ENCODE measurements around the gene CNNM1. TPM values are rescaled to one million over a fixed set of nuclear protein-coding genes. Genes with fewer than 3 reads are reported as not detected.

The CNNM1 gene
- total and polyA plus RNA-seq, 5 donors from 2014 or later: 0.07 TPM; not detected in 4

DNA sequence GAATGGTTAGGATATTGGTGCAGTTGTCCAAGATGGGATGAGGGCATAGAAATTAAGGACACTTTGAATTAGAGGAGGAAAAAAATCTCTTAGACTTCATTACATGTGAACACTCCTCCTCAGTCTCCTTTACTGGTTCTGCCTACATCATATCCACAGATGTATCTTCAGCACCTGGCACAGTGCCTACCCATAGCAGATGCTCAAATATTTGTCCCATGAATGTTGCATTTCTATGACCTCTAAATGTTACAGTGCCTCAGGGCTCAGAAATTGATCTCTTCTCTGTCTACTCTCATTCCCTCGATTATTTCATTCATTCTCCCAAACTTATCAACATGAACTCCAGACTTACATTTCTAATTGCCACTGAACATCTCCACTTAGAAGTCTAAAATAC lies 17.1 kb downstream of the CNNM1 start:
- no peaks in the 10 kb centered on the region for H3K9me3 Mint-ChIP-seq

GRCh38 chr10:99347672-99348071 lies 18.5 kb downstream of the CNNM1 start:
- H3K4me1 Mint-ChIP-seq: no peaks in the 10 kb centered on the region
- H3K4me3 Mint-ChIP-seq: no peak overlapping the region
- no peak for DNase-seq
- H3K9me3 Mint-ChIP-seq: no peaks in the 10 kb centered on the region
- H3K27me3 Mint-ChIP-seq: peaks cover 15% of the 10 kb centered on the region
- Histone ChIP-seq H3K36me3 (ENCODE audit: control insufficient read depth, insufficient read depth, low read length) (no peaks in the 10 kb centered on the region), H3K4me1 (ENCODE audit: control insufficient read depth, insufficient read depth, low read length, poor library complexity, severe bottlenecking) (no peaks in the 10 kb centered on the region), H3K9me3 (ENCODE audit: control insufficient read depth in 2 of 2, low read length in 2 of 2) (no peaks in the 10 kb centered on the region), H3K27me3 (ENCODE audit: control insufficient read depth, insufficient read depth, low read length) (no peaks in the 10 kb centered on the region), H3K27ac (ENCODE audit: insufficient read depth, low read length, poor library complexity, severe bottlenecking) (no peak overlapping the region), H3K4me3 (ENCODE audit: low read depth, low read length) (no peak overlapping the region)
- ATAC-seq (ENCODE audit: low read depth in 2 of 2): no peak
- peak overlapping the region in 1 of 3 donors; percentile 58 for H3K27ac Mint-ChIP-seq
- H3K36me3 Mint-ChIP-seq: no peaks in the 10 kb centered on the region

More for the DNA sequence above, 17.1 kb downstream of the CNNM1 start:
- no peak for ATAC-seq (ENCODE audit: low read depth in 2 of 2)
- H3K27ac Mint-ChIP-seq: no peak overlapping the region
- DNase-seq: no peak
- H3K27me3 Mint-ChIP-seq: peaks cover 15% of the 10 kb centered on the region
- H3K4me1 Mint-ChIP-seq: no peaks in the 10 kb centered on the region
- no peaks in the 10 kb centered on the region for H3K36me3 Mint-ChIP-seq
- Histone ChIP-seq H3K27me3 (ENCODE audit: control insufficient read depth, insufficient read depth, low read length) (no peaks in the 10 kb centered on the region), H3K9me3 (ENCODE audit: control insufficient read depth in 2 of 2, low read length in 2 of 2) (no peaks in the 10 kb centered on the region), H3K4me1 (ENCODE audit: control insufficient read depth, insufficient read depth, low read length, poor library complexity, severe bottlenecking) (no peaks in the 10 kb centered on the region), H3K4me3 (ENCODE audit: low read depth, low read length) (no peak overlapping the region), H3K36me3 (ENCODE audit: control insufficient read depth, insufficient read depth, low read length) (no peaks in the 10 kb centered on the region), H3K27ac (ENCODE audit: insufficient read depth, low read length, poor library complexity, severe bottlenecking) (no peak overlapping the region)
- no peak overlapping the region for H3K4me3 Mint-ChIP-seq

DNA sequence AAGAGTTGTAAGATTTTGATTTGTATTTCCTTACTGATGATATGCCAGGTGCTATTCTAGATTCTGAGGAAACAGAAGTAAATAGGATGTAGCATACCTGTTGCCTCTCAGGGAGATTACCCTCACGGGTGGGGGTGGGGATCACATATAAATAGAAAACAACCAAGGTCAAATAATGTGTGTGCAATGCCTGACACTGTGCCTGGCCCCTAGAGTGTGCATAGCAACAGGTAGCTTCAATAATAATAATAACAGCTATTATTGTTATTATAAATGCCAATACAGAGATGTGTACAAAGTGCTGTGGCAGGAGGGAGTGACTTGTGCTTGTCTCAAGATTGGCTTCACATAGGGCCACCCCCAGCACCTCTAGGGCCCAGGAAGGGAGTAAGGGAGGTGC lies 24.0 kb downstream of the CNNM1 start:
- Mint-ChIP-seq H3K27ac (no peak overlapping the region), H3K4me1 (no peaks in the 10 kb centered on the region), H3K4me3 (no peak overlapping the region), H3K36me3 (no peaks in the 10 kb centered on the region), H3K27me3 (peaks cover 19% of the 10 kb centered on the region), H3K9me3 (peaks cover 0 to 3% (median 0%) of the 10 kb centered on the region in 7 donors)
- H3K4me1 ChIP-seq (ENCODE audit: control insufficient read depth, insufficient read depth, low read length, poor library complexity, severe bottlenecking): no peaks in the 10 kb centered on the region
- H3K27ac ChIP-seq (ENCODE audit: insufficient read depth, low read length, poor library complexity, severe bottlenecking): no peak overlapping the region
- no peaks in the 10 kb centered on the region for H3K36me3 ChIP-seq (ENCODE audit: control insufficient read depth, insufficient read depth, low read length)
- H3K9me3 ChIP-seq (ENCODE audit: control insufficient read depth in 2 of 2, low read length in 2 of 2): no peaks in the 10 kb centered on the region
- DNase-seq (no peak), ATAC-seq (ENCODE audit: low read depth in 2 of 2) (no peak)
- peaks cover 4% of the 10 kb centered on the region for H3K27me3 ChIP-seq (ENCODE audit: control insufficient read depth, insufficient read depth, low read length)
- H3K4me3 ChIP-seq (ENCODE audit: low read depth, low read length): no peak overlapping the region

DNA sequence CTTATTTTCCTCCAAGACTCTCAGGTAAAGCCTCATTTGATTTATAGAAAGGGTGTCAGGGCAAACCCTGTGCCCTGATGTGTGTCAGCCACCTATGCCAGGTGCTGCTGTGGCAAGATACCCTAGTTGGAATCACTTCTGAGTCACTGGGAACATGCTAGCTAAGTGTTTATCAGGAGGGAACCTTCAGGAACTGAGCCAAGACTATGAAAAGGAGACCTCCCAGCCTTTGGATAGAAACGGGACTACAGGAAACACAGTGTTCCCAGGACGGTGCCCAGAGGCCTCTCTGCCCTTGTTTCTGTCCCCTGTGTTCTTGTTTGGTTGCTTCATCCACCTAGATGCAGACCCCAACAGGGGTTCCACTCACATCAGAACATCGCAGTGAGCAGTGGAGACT lies 28.5 kb downstream of the CNNM1 start:
- Mint-ChIP-seq H3K36me3 (no peaks in the 10 kb centered on the region), H3K4me1 (no peaks in the 10 kb centered on the region), H3K9me3 (peaks cover 0 to 3% (median 0%) of the 10 kb centered on the region in 7 donors), H3K4me3 (no peak overlapping the region), H3K27me3 (peaks cover 9% of the 10 kb centered on the region), H3K27ac (no peak overlapping the region)
- H3K27ac ChIP-seq (ENCODE audit: insufficient read depth, low read length, poor library complexity, severe bottlenecking): no peak overlapping the region
- H3K9me3 ChIP-seq (ENCODE audit: control insufficient read depth in 2 of 2, low read length in 2 of 2): no peaks in the 10 kb centered on the region
- no peaks in the 10 kb centered on the region for H3K36me3 ChIP-seq (ENCODE audit: control insufficient read depth, insufficient read depth, low read length)
- ATAC-seq (ENCODE audit: low read depth in 2 of 2) (no peak), DNase-seq (no peak)
- H3K27me3 ChIP-seq (ENCODE audit: control insufficient read depth, insufficient read depth, low read length): peaks cover 4% of the 10 kb centered on the region
- no peaks in the 10 kb centered on the region for H3K4me1 ChIP-seq (ENCODE audit: control insufficient read depth, insufficient read depth, low read length, poor library complexity, severe bottlenecking)
- no peak overlapping the region for H3K4me3 ChIP-seq (ENCODE audit: low read depth, low read length)

GRCh38 chr10:99358101-99358500 lies 28.9 kb downstream of the CNNM1 start:
- DNase-seq (no peak), ATAC-seq (ENCODE audit: low read depth in 2 of 2) (no peak)
- Histone ChIP-seq H3K9me3 (ENCODE audit: control insufficient read depth in 2 of 2, low read length in 2 of 2) (no peaks in the 10 kb centered on the region), H3K27me3 (ENCODE audit: control insufficient read depth, insufficient read depth, low read length) (peaks cover 4% of the 10 kb centered on the region), H3K4me1 (ENCODE audit: control insufficient read depth, insufficient read depth, low read length, poor library complexity, severe bottlenecking) (no peaks in the 10 kb centered on the region), H3K27ac (ENCODE audit: insufficient read depth, low read length, poor library complexity, severe bottlenecking) (no peak overlapping the region), H3K36me3 (ENCODE audit: control insufficient read depth, insufficient read depth, low read length) (no peaks in the 10 kb centered on the region), H3K4me3 (ENCODE audit: low read depth, low read length) (no peak overlapping the region)
- no peak overlapping the region for H3K27ac Mint-ChIP-seq
- no peak overlapping the region for H3K4me3 Mint-ChIP-seq
- no peaks in the 10 kb centered on the region for H3K4me1 Mint-ChIP-seq
- no peaks in the 10 kb centered on the region for H3K36me3 Mint-ChIP-seq
- peaks cover 0 to 3% (median 0%) of the 10 kb centered on the region in 7 donors for H3K9me3 Mint-ChIP-seq
- peaks cover 7% of the 10 kb centered on the region for H3K27me3 Mint-ChIP-seq

DNA sequence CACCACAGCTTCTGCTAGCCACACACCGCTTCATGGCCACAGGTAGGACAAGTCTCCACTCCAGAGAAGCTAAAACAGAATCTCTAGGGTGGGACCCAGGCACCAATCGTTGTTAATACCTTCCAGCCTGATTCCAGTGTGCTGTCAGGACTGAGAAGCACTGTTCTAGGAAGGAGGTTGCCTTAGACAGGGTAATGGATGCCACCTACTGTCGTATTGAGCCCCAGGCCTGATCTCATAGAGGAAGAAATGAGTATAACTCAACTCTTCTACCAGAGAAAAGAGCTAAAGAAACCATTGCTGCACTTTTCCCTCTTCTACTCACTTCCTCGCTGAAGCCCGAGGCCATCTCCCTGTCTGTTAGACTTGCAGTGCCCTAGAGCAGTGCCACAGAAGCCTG lies 31.8 kb downstream of the CNNM1 start:
- H3K27me3 Mint-ChIP-seq: peaks cover 5% of the 10 kb centered on the region
- H3K36me3 ChIP-seq (ENCODE audit: control insufficient read depth, insufficient read depth, low read length): no peaks in the 10 kb centered on the region
- H3K4me1 ChIP-seq (ENCODE audit: control insufficient read depth, insufficient read depth, low read length, poor library complexity, severe bottlenecking): no peaks in the 10 kb centered on the region
- H3K27me3 ChIP-seq (ENCODE audit: control insufficient read depth, insufficient read depth, low read length): no peaks in the 10 kb centered on the region
- H3K4me3 ChIP-seq (ENCODE audit: low read depth, low read length): no peak overlapping the region
- peaks cover 0 to 2% (median 0%) of the 10 kb centered on the region in 7 donors for H3K9me3 Mint-ChIP-seq
- H3K36me3 Mint-ChIP-seq: no peaks in the 10 kb centered on the region
- no peak overlapping the region for H3K27ac ChIP-seq (ENCODE audit: insufficient read depth, low read length, poor library complexity, severe bottlenecking)
- DNase-seq: no peak
- no peak overlapping the region for H3K27ac Mint-ChIP-seq
- no peak overlapping the region for H3K4me3 Mint-ChIP-seq
- no peaks in the 10 kb centered on the region for H3K9me3 ChIP-seq (ENCODE audit: control insufficient read depth in 2 of 2, low read length in 2 of 2)
- no peaks in the 10 kb centered on the region for H3K4me1 Mint-ChIP-seq
- ATAC-seq (ENCODE audit: low read depth in 2 of 2): no peak

DNA sequence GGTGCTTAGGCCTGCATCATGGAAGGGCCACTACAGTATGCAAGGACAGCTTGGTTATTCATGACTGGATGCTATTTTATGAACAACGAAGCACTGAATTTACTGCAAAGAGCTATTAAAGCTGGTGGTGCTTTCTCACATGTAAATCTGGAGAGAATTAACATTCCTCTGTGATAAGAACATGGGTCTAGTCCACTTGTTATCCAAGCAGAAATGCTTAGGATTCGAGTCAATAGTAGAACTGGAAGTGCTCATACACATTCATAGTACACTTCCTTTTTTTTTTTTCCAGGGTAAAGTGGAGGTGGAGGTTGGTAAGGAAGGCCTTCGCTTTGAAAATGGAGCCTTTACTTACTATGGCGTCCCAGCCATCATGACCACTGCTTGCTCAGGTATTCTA lies 35.0 kb downstream of the CNNM1 start:
- Mint-ChIP-seq H3K27me3 (peaks cover 7% of the 10 kb centered on the region), H3K27ac (no peak overlapping the region), H3K4me3 (no peak overlapping the region), H3K4me1 (no peaks in the 10 kb centered on the region), H3K9me3 (peaks cover 0 to 5% (median 0%) of the 10 kb centered on the region in 7 donors), H3K36me3 (no peaks in the 10 kb centered on the region)
- ATAC-seq (ENCODE audit: low read depth in 2 of 2) (no peak), DNase-seq (no peak)
- Histone ChIP-seq H3K4me1 (ENCODE audit: control insufficient read depth, insufficient read depth, low read length, poor library complexity, severe bottlenecking) (no peaks in the 10 kb centered on the region), H3K9me3 (ENCODE audit: control insufficient read depth in 2 of 2, low read length in 2 of 2) (no peaks in the 10 kb centered on the region), H3K27me3 (ENCODE audit: control insufficient read depth, insufficient read depth, low read length) (peaks cover 2% of the 10 kb centered on the region), H3K27ac (ENCODE audit: insufficient read depth, low read length, poor library complexity, severe bottlenecking) (no peak overlapping the region), H3K4me3 (ENCODE audit: low read depth, low read length) (no peak overlapping the region), H3K36me3 (ENCODE audit: control insufficient read depth, insufficient read depth, low read length) (no peaks in the 10 kb centered on the region)

- Histone ChIP-seq H3K9me3 (ENCODE audit: control insufficient read depth in 2 of 2, low read length in 2 of 2) (no peaks in the 10 kb centered on the region), H3K27me3 (ENCODE audit: control insufficient read depth, insufficient read depth, low read length) (peaks cover 9% of the 10 kb centered on the region), H3K4me1 (ENCODE audit: control insufficient read depth, insufficient read depth, low read length, poor library complexity, severe bottlenecking) (no peaks in the 10 kb centered on the region), H3K4me3 (ENCODE audit: low read depth, low read length) (no peak overlapping the region), H3K27ac (ENCODE audit: insufficient read depth, low read length, poor library complexity, severe bottlenecking) (no peak overlapping the region), H3K36me3 (ENCODE audit: control insufficient read depth, insufficient read depth, low read length) (no peaks in the 10 kb centered on the region)
- peak overlapping the region in 1 of 3 donors; percentile 82 for H3K27ac Mint-ChIP-seq
- ATAC-seq (ENCODE audit: low read depth in 2 of 2) (no peak), DNase-seq (no peak)
- H3K9me3 Mint-ChIP-seq: peaks cover 0 to 3% (median 0%) of the 10 kb centered on the region in 7 donors
- no peak overlapping the region for H3K4me3 Mint-ChIP-seq
- no peaks in the 10 kb centered on the region for H3K4me1 Mint-ChIP-seq
- H3K27me3 Mint-ChIP-seq: peaks cover 13% of the 10 kb centered on the region
- no peaks in the 10 kb centered on the region for H3K36me3 Mint-ChIP-seq
These were observed 36.2 kb downstream of the CNNM1 start for GRCh38 chr10:99365311-99365710.

Data from CD4-positive, CD25-positive, alpha-beta regulatory T cell (primary cell).